Liver (tissue), 3 donors: ENCODE data around the gene IL3.

ENCODE experiments used
- ATF3 ChIP-seq: IDR thresholded peaks from 2 replicates; pipeline ENCODE4 v1.6.1; 2016; ENCODE audit warnings: antibody characterized with exemption
- CTCF ChIP-seq: fragments of 150-350 bp; IDR thresholded peaks from 2 replicates; pipeline ENCODE4 v1.5.1; 2017; ENCODE audit warnings: improper control_type of control experiment, low read depth, low read length; ENCODE audit not compliant: missing input control
- GABPA ChIP-seq, 2 donors: IDR thresholded peaks in 1 of 2; conservative IDR thresholded peaks in 1 of 2; 2 replicates each; pipeline ENCODE4 v1.6.1; 2016; ENCODE audit warnings: antibody characterized with exemption in 2 of 2, mild to moderate bottlenecking in 1 of 2, moderate library complexity in 1 of 2
- JUND ChIP-seq, 2 donors: IDR thresholded peaks; 2 replicates each; pipeline ENCODE4 v1.6.1; 2016; ENCODE audit warnings: antibody characterized with exemption in 2 of 2
- MAX ChIP-seq: IDR thresholded peaks from 2 replicates; pipeline ENCODE4 v1.6.1; 2016; ENCODE audit warnings: antibody characterized with exemption
- NR2F2 ChIP-seq: IDR thresholded peaks from 2 replicates; pipeline ENCODE4 v1.6.1; 2016; ENCODE audit warnings: antibody characterized with exemption
- SP1 ChIP-seq: IDR thresholded peaks from 2 replicates; pipeline ENCODE4 v1.6.1; 2018; ENCODE audit warnings: antibody characterized with exemption, mild to moderate bottlenecking
- YY1 ChIP-seq: IDR thresholded peaks from 2 replicates; pipeline ENCODE4 v1.6.1; 2016; ENCODE audit warnings: antibody characterized with exemption, mild to moderate bottlenecking
- donor health status: healthy.
- donor health status: healthy.

DNA sequence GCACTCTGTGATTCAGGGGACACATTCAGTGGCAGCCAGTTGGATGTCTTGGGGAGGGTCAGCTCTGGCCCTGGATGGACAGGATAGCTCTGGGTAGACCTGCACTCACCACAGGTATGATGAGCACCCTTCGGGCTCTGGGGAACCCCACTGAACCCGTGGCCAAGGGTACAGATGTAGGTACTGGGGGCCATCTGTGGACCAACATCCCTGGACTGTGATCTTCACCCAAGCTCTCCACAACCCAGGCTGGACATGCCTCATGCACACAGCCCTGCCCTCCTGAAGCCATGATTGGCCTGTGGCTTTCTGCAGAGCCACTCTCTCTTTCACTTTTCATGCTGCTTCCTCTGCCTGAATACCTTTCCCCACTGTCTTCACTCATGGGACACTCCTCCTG, 33.4 kb upstream of the IL3 start:
- TF ChIP-seq JUND (IDR thresholded peaks at IDR 0.05) (no peak), CTCF (no peak), NR2F2 (no peak), MAX (no peak), ATF3 (no peak), SP1 (no peak), GABPA (IDR thresholded peaks at IDR 0.05 in 1 of 2, conservative IDR thresholded peaks at IDR 0.05 in 1 of 2) (no peak), YY1 (no peak)
